CD4-positive, alpha-beta T cell treated with Interleukin-21 for 1 hour (primary cell): ENCODE data around the gene SEMA3D.

Experiments used
- DNase-seq: peaks from one replicate; pipeline ENCODE4 v3.0.0-alpha.2; 2020

SEMA3D gene

GRCh38 chr7:84975586-84976185 lies 211.2 kb downstream of the SEMA3D start:
- DNase-seq, result no peak

GRCh38 chr7:84971360-84971759 lies 215.5 kb downstream of the SEMA3D start:
- no peak for DNase-seq

GRCh38 chr7:84970670-84971069 lies 216.2 kb downstream of the SEMA3D start:
- DNase-seq, result no peak

- DNase-seq, result no peak
Observed at GRCh38 chr7:84953234-84953633, 233.6 kb downstream of the SEMA3D start.

GRCh38 chr7:84950836-84951235 lies 236.0 kb downstream of the SEMA3D start:
- no peak for DNase-seq

GRCh38 chr7:84949501-84949900 lies 237.4 kb downstream of the SEMA3D start:
- DNase-seq, result no peak

GRCh38 chr7:84949067-84949466 lies 237.8 kb downstream of the SEMA3D start:
- DNase-seq, result no peak

GRCh38 chr7:84948634-84949033 lies 238.2 kb downstream of the SEMA3D start:
- DNase-seq, result no peak

GRCh38 chr7:84946549-84946948 lies 240.3 kb downstream of the SEMA3D start:
- no peak for DNase-seq
